ENCODE results near the gene PPP6R1. TPM values are rescaled to one million over a fixed set of nuclear protein-coding genes. Genes with fewer than 3 reads are reported as not detected.

The PPP6R1 gene
- polyA plus RNA-seq, 4 donors: 43.4 to 67.5 (median 48.9) TPM

- 53 to 71% (median 68%) methylated on average over 8 of the region's 8 CpGs for WGBS, 3 donors
- DNase-seq: no peak
- H3K9me3 ChIP-seq (ENCODE audit: control insufficient read depth in 2 of 2, insufficient read depth in 1 of 2, low read depth in 1 of 2, low read length in 1 of 2): no peaks in the 10 kb centered on the region
- no peak for FAIRE-seq
- no peak overlapping the region for H3K4me3 ChIP-seq (ENCODE audit: low read depth in 1 of 3, low read length in 3 of 3)
- H3K36me3 ChIP-seq (ENCODE audit: control insufficient read depth in 3 of 3, insufficient read depth in 2 of 3, low read depth in 1 of 3, low read length in 3 of 3): peaks cover 0 to 57% (median 0%) of the 10 kb centered on the region in 3 donors
- peak overlapping the region in 1 of 3 donors; percentile 40 for H3K27ac ChIP-seq (ENCODE audit: low read depth in 1 of 3, low read length in 2 of 3)
- no peaks in the 10 kb centered on the region for H3K27me3 ChIP-seq (ENCODE audit: control insufficient read depth in 3 of 3, insufficient read depth in 3 of 3, low read length in 3 of 3)
- no peaks in the 10 kb centered on the region for H3K4me1 ChIP-seq (ENCODE audit: control insufficient read depth in 3 of 3, insufficient read depth in 2 of 3, low read depth in 1 of 3, low read length in 2 of 3)
Observed at GRCh38 chr19:55188625-55189024, 70.2 kb downstream of the PPP6R1 start.

- Histone ChIP-seq H3K4me3 (ENCODE audit: low read depth in 1 of 3, low read length in 3 of 3) (no peak overlapping the region), H3K27ac (ENCODE audit: low read depth in 1 of 3, low read length in 2 of 3) (no peak overlapping the region), H3K36me3 (ENCODE audit: control insufficient read depth in 3 of 3, insufficient read depth in 2 of 3, low read depth in 1 of 3, low read length in 3 of 3) (peaks cover 0 to 66% (median 3%) of the 10 kb centered on the region in 3 donors), H3K9me3 (ENCODE audit: control insufficient read depth in 2 of 2, insufficient read depth in 1 of 2, low read depth in 1 of 2, low read length in 1 of 2) (no peaks in the 10 kb centered on the region), H3K4me1 (ENCODE audit: control insufficient read depth in 3 of 3, insufficient read depth in 2 of 3, low read depth in 1 of 3, low read length in 2 of 3) (no peaks in the 10 kb centered on the region), H3K27me3 (ENCODE audit: control insufficient read depth in 3 of 3, insufficient read depth in 3 of 3, low read length in 3 of 3) (no peaks in the 10 kb centered on the region)
- WGBS, 3 donors: 81 to 89% (median 82%) methylated on average over 12 of the region's 12 CpGs
- DNase-seq: no peak
- FAIRE-seq: no peak
Observed at GRCh38 chr19:55186080-55186479, 72.7 kb downstream of the PPP6R1 start.

- 77 to 89% (median 86%) methylated on average over 19 to 20 of the region's 20 CpGs for WGBS, 3 donors
- no peak overlapping the region for H3K27ac ChIP-seq (ENCODE audit: low read depth in 1 of 3, low read length in 2 of 3)
- H3K27me3 ChIP-seq (ENCODE audit: control insufficient read depth in 3 of 3, insufficient read depth in 3 of 3, low read length in 3 of 3): peaks cover 0 to 31% (median 5%) of the 10 kb centered on the region in 3 donors
- DNase-seq: no peak
- H3K4me3 ChIP-seq (ENCODE audit: low read depth in 1 of 3, low read length in 3 of 3): no peak overlapping the region
- no peak for FAIRE-seq
- no peaks in the 10 kb centered on the region for H3K9me3 ChIP-seq (ENCODE audit: control insufficient read depth in 2 of 2, insufficient read depth in 1 of 2, low read depth in 1 of 2, low read length in 1 of 2)
- H3K36me3 ChIP-seq (ENCODE audit: control insufficient read depth in 3 of 3, insufficient read depth in 2 of 3, low read depth in 1 of 3, low read length in 3 of 3): peaks cover 0 to 49% (median 3%) of the 10 kb centered on the region in 3 donors
- peaks cover 0 to 13% (median 5%) of the 10 kb centered on the region in 3 donors for H3K4me1 ChIP-seq (ENCODE audit: control insufficient read depth in 3 of 3, insufficient read depth in 2 of 3, low read depth in 1 of 3, low read length in 2 of 3)
Observed at GRCh38 chr19:55181740-55182139, 77.1 kb downstream of the PPP6R1 start.

Other genes starting within 250 kb of the PPP6R1 start
- under 1 TPM in 2 of 4 donors, not detected in 2; 0.15 to 0.22 TPM for gene GP6, start 220.8 kb downstream of the PPP6R1 start, polyA plus RNA-seq
- gene RDH13, start 195.9 kb downstream of the PPP6R1 start, polyA plus RNA-seq: 10 to 100 TPM; 21.3 to 28.4 (median 22.2) TPM
- 10 to 100 TPM; 11.7 to 23.8 (median 19.1) TPM for gene EPS8L1, start 183.1 kb downstream of the PPP6R1 start, polyA plus RNA-seq
- 100 to 1,000 TPM in 2 of 4 donors, 10 to 100 TPM in 2; 68.3 to 192 (median 132) TPM for gene PPP1R12C, start 141.4 kb downstream of the PPP6R1 start, polyA plus RNA-seq
- 10 to 100 TPM in 1 of 4 donors, 1 to 10 TPM in 2, under 1 TPM in 1; 0.18 to 20.1 (median 5.3) TPM for gene TNNT1, start 109.8 kb downstream of the PPP6R1 start, polyA plus RNA-seq
- 10 to 100 TPM in 1 of 4 donors, 1 to 10 TPM in 2, under 1 TPM in 1; 0.59 to 39.7 (median 1.5) TPM for gene TNNI3, start 101.3 kb downstream of the PPP6R1 start, polyA plus RNA-seq
- under 1 TPM in 2 of 4 donors, not detected in 2; 0.62 to 0.64 TPM for gene DNAAF3, start 92.4 kb downstream of the PPP6R1 start, polyA plus RNA-seq
- 1 to 10 TPM in 2 of 4 donors, under 1 TPM in 2; 0.22 to 4.7 (median 1.1) TPM for gene SYT5, start 78.7 kb downstream of the PPP6R1 start, polyA plus RNA-seq
- gene PTPRH, start 49.5 kb downstream of the PPP6R1 start, polyA plus RNA-seq: 100 to 1,000 TPM in 2 of 4 donors, 10 to 100 TPM in 2; 33.4 to 158 (median 89.7) TPM
- 100 to 1,000 TPM in 1 of 4 donors, 10 to 100 TPM in 3; 22.8 to 255 (median 72.6) TPM for gene TMEM86B, start 30.3 kb downstream of the PPP6R1 start, polyA plus RNA-seq
- gene HSPBP1, start 21.1 kb upstream of the PPP6R1 start, polyA plus RNA-seq: 10 to 100 TPM; 25.9 to 61.9 (median 31.4) TPM
- gene BRSK1, start 25.0 kb upstream of the PPP6R1 start, polyA plus RNA-seq: 1 to 10 TPM in 3 of 4 donors, under 1 TPM in 1; 0.22 to 3.5 (median 2.7) TPM
- gene TMEM150B, start 66.3 kb upstream of the PPP6R1 start, polyA plus RNA-seq: 100 to 1,000 TPM in 1 of 4 donors, 10 to 100 TPM in 3; 33.2 to 125 (median 79.2) TPM
- gene KMT5C, start 80.9 kb upstream of the PPP6R1 start, polyA plus RNA-seq: 10 to 100 TPM; 10.3 to 18.4 (median 14.3) TPM
- under 1 TPM in 2 of 4 donors, not detected in 2; 0.07 to 0.09 TPM for gene COX6B2, start 95.7 kb upstream of the PPP6R1 start, polyA plus RNA-seq
- under 1 TPM in 1 of 4 donors, not detected in 3; 0.03 TPM for gene GARIN5B, start 104.2 kb upstream of the PPP6R1 start, polyA plus RNA-seq
- gene IL11, start 111.4 kb upstream of the PPP6R1 start, polyA plus RNA-seq: under 1 TPM in 2 of 4 donors, not detected in 2; 0.19 to 0.67 TPM
- gene TMEM190, start 117.8 kb upstream of the PPP6R1 start, polyA plus RNA-seq: under 1 TPM in 2 of 4 donors, not detected in 2; 0.30 to 0.31 TPM
- gene TMEM238, start 125.3 kb upstream of the PPP6R1 start, polyA plus RNA-seq: 1 to 10 TPM in 3 of 4 donors, not detected in 1; 1.6 to 9.4 (median 2.2) TPM
- 1,000 to 10,000 TPM; 1,338 to 2,360 (median 2,018) TPM for gene RPL28, start 126.9 kb upstream of the PPP6R1 start, polyA plus RNA-seq
- gene UBE2S, start 148.8 kb upstream of the PPP6R1 start, polyA plus RNA-seq: 10 to 100 TPM in 2 of 4 donors, 1 to 10 TPM in 2; 7.2 to 30.1 (median 16.4) TPM
- gene SHISA7, start 184.3 kb upstream of the PPP6R1 start, polyA plus RNA-seq: under 1 TPM in 2 of 4 donors, not detected in 2; 0.12 to 0.21 TPM
- gene ISOC2, start 202.6 kb upstream of the PPP6R1 start, polyA plus RNA-seq: 100 to 1,000 TPM in 1 of 4 donors, 10 to 100 TPM in 3; 28.8 to 164 (median 78.4) TPM
- gene C19orf85, start 205.7 kb upstream of the PPP6R1 start, polyA plus RNA-seq: not detected
- 1 to 10 TPM; 1.1 to 7.0 (median 5.0) TPM for gene ZNF628, start 217.6 kb upstream of the PPP6R1 start, polyA plus RNA-seq
- 10 to 100 TPM in 1 of 4 donors, 1 to 10 TPM in 3; 5.8 to 10.2 (median 7.8) TPM for gene NAT14, start 226.2 kb upstream of the PPP6R1 start, polyA plus RNA-seq
- gene SSC5D, start 229.4 kb upstream of the PPP6R1 start, polyA plus RNA-seq: 1 to 10 TPM in 1 of 4 donors, under 1 TPM in 2, not detected in 1; 0.49 to 2.2 (median 0.54) TPM